ENCODE data around the gene HDDC3. TPM values are rescaled to one million over a fixed set of nuclear protein-coding genes. Genes with fewer than 3 reads are reported as not detected.

The HDDC3 gene
- total and polyA plus RNA-seq, 9 of the 15 experiments (the other 6 are each of a cell fraction or from before 2014, with no cell fraction given), result 14.9 to 55.8 (median 36.9) TPM

GRCh38 chr15:90902840-90903732 lies 29.3 kb downstream of the HDDC3 start, which contains the start of gene MAN2A2 (continued):
- TF ChIP-seq GABPA (tag; conservative IDR thresholded peaks at IDR 0.05; ENCODE audit: low read depth), result peak; percentile 50; the same call in 1 of the 2 replicates
- TF ChIP-seq NFXL1 (CRISPR knock-in tag; IDR thresholded peaks at IDR 0.05), result no peak
- no peak for TF ChIP-seq PHB2 (IDR thresholded peaks at IDR 0.05; ENCODE audit: low read depth)
- no peak for TF ChIP-seq ELK3 (CRISPR knock-in tag; IDR thresholded peaks at IDR 0.05)
- no peak for TF ChIP-seq MCM7 (IDR thresholded peaks at IDR 0.05)
- TF ChIP-seq NFIC (IDR thresholded peaks at IDR 0.05), result peak; percentile 76
- no peak for TF ChIP-seq EHMT2 (IDR thresholded peaks at IDR 0.05)
- TF ChIP-seq FOXJ2 (tag; IDR thresholded peaks at IDR 0.05), result no peak
- TF ChIP-seq ATF7 (IDR thresholded peaks at IDR 0.05), result no peak; the same call in 1 of the 2 replicates
- TF ChIP-seq ZKSCAN3 (CRISPR knock-in tag; IDR thresholded peaks at IDR 0.05), result no peak
- no peak for TF ChIP-seq CREB5 (CRISPR knock-in tag; IDR thresholded peaks at IDR 0.05)
- TF ChIP-seq ZNF561 (CRISPR knock-in tag; conservative IDR thresholded peaks at IDR 0.05), result no peak
- no peak for TF ChIP-seq NCOA1 (IDR thresholded peaks at IDR 0.05; ENCODE audit: low read depth)
- no peak for TF ChIP-seq CHD7 (IDR thresholded peaks at IDR 0.05; ENCODE audit: low read depth, low read length)
